MCF 10A (cell line): ENCODE measurements around the gene CD300C. TPM values are rescaled to one million over a fixed set of nuclear protein-coding genes. Genes with fewer than 3 reads are reported as not detected.

Experiments used
- BruUV-seq: library from RNA; stranded (reverse); fragments of 400-500 nt; replicated peaks from 2 replicates; lab custom pipeline; 2021; lab: Mats Ljungman, UMichigan
- CTCF ChIA-PET: fragments of 300-600 bp; sonication (Branson Sonifier 250); formaldehyde crosslinking; extraction: SDS; loops from one replicate; lab custom pipeline; 2021; ENCODE audit warnings: antibody characterized with exemption, inconsistent platforms; lab: Yijun Ruan, JAX
- POLR2A ChIA-PET: fragments of 300-600, 350-650 bp; sonication (Branson Sonifier 250); formaldehyde crosslinking; extraction: SDS; loops from one replicate; lab custom pipeline; 2020; ENCODE audit warnings: antibody characterized with exemption, inconsistent platforms; lab: Yijun Ruan, JAX
- DNase-seq: peaks from one replicate; pipeline ENCODE4 v3.0.0-alpha.2; 2018; ENCODE audit not compliant: unreplicated experiment
- H3K27ac Mint-ChIP-seq: one replicate; pipeline ENCODE4 v1.8.0; 2022; ENCODE audit warnings: mild to moderate bottlenecking, low read depth, mixed read lengths; ENCODE audit not compliant: unreplicated experiment
- H3K27me3 Mint-ChIP-seq: one replicate; pipeline ENCODE4 v1.8.0; 2022; ENCODE audit warnings: mixed read lengths; ENCODE audit not compliant: insufficient read depth, unreplicated experiment
- H3K36me3 Mint-ChIP-seq: one replicate; pipeline ENCODE4 v1.8.0; 2022; ENCODE audit warnings: mild to moderate bottlenecking, moderate library complexity, mixed read lengths; ENCODE audit not compliant: insufficient read depth, unreplicated experiment
- H3K4me1 Mint-ChIP-seq: one replicate; pipeline ENCODE4 v1.8.0; 2022; ENCODE audit warnings: mixed read lengths; ENCODE audit not compliant: insufficient read depth, unreplicated experiment
- H3K4me3 Mint-ChIP-seq: one replicate; pipeline ENCODE4 v1.8.0; 2022; ENCODE audit warnings: mild to moderate bottlenecking, moderate library complexity, mixed read lengths; ENCODE audit not compliant: unreplicated experiment
- H3K9me3 Mint-ChIP-seq: one replicate; pipeline ENCODE4 v1.8.0; 2022; ENCODE audit warnings: mixed read lengths; ENCODE audit not compliant: unreplicated experiment
- intact Hi-C: fragments of 100-400 bp; cut with micrococcal nuclease; formaldehyde crosslinking; loops from 2 replicates; pipeline ENCODE4 v1.14.1; 2022
- total RNA-seq: library from RNA; stranded (reverse); gene quantifications from 2 replicates; pipeline ENCODE4 v1.2.3, GENCODE V29; 2022
- TF ChIP-seq, protein P1 (sequence below): fragments of 200-600 bp; IDR thresholded peaks from one replicate; pipeline ENCODE4 v1.8.0; 2022; ENCODE audit warnings: antibody characterized with exemption, mild to moderate bottlenecking; ENCODE audit not compliant: unreplicated experiment

The CD300C gene
- total RNA-seq, 1 experiment from 2014 or later: not detected

- intact Hi-C loops: no loop called here
- Mint-ChIP-seq H3K4me1 (peaks cover 6% of the 10 kb centered on the region), H3K36me3 (peaks cover 4% of the 10 kb centered on the region), H3K27ac (no peak overlapping the region), H3K27me3 (peaks cover 61% of the 10 kb centered on the region), H3K4me3 (no peak overlapping the region), H3K9me3 (no peaks in the 10 kb centered on the region)
- TF ChIP-seq, protein P1, sequence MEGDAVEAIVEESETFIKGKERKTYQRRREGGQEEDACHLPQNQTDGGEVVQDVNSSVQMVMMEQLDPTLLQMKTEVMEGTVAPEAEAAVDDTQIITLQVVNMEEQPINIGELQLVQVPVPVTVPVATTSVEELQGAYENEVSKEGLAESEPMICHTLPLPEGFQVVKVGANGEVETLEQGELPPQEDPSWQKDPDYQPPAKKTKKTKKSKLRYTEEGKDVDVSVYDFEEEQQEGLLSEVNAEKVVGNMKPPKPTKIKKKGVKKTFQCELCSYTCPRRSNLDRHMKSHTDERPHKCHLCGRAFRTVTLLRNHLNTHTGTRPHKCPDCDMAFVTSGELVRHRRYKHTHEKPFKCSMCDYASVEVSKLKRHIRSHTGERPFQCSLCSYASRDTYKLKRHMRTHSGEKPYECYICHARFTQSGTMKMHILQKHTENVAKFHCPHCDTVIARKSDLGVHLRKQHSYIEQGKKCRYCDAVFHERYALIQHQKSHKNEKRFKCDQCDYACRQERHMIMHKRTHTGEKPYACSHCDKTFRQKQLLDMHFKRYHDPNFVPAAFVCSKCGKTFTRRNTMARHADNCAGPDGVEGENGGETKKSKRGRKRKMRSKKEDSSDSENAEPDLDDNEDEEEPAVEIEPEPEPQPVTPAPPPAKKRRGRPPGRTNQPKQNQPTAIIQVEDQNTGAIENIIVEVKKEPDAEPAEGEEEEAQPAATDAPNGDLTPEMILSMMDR: no peak
- no TSS peak for BruUV-seq
- ChIA-PET CTCF (interaction anchor here (0.8 to 1.5 kb wide), 2 partner anchors 73 to 97 kb away, joined by 3 to 6 read pairs; no protein-coding TSS in a partner anchor), POLR2A (interaction anchor here (0.7 to 1.1 kb wide), 2 partner anchors 71 to 99 kb away, joined by 3 read pairs; no protein-coding TSS in a partner anchor)
- no peak for DNase-seq
Observed at GRCh38 chr17:74529243-74529642, 16.7 kb downstream of the CD300C start.

DNA sequence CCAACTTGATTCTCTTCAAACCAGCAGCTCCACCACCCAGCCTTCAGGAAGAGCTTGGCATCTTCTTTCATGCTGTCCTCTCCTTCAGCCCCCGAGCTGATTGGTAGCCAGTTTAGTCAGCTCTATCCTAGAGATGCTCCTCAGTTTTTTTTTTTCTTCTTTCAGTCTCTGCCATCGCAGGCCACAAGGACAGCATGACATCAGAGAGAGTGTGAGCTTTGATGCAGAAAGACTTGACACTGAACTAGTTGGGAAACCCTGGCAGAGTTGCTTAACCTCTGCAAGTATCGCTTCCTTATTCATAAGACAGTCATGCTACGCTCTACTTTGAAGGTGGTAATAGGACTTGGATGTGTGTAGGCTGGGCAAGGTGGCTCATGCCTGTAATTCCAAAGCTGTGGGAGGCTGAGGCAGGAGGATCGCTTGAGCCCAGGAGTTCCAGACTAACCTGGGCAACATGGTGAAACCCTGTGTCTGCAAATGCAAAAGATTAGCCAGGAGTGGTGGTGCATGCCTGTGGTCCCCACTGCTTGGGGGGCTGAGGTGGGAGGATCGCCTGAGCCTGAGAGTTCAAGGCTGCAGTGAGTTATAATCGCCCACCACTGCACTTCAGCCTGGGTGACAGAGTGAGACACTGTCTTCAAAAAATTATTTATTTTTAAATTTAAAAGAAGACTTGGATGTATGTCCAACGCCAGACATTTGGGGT is 17.3 kb downstream of the CD300C start:
- intact Hi-C loops: no loop called here
- Mint-ChIP-seq H3K4me3 (no peak overlapping the region), H3K4me1 (peaks cover 6% of the 10 kb centered on the region), H3K27ac (no peak overlapping the region), H3K36me3 (peaks cover 4% of the 10 kb centered on the region), H3K9me3 (no peaks in the 10 kb centered on the region), H3K27me3 (peaks cover 67% of the 10 kb centered on the region)
- DNase-seq: peak; percentile 24
- ChIA-PET CTCF (interaction anchor here (0.8 to 1.5 kb wide), 2 partner anchors 74 to 98 kb away, joined by 3 to 6 read pairs; no protein-coding TSS in a partner anchor), POLR2A (interaction anchor here (0.7 to 1.4 kb wide), 3 partner anchors 13 to 98 kb away, joined by 3 to 4 read pairs (median 3); no protein-coding TSS in a partner anchor)
- TF ChIP-seq, protein P1: no peak
- BruUV-seq: no TSS peak

GRCh38 chr17:74527756-74528155 is 18.2 kb downstream of the CD300C start:
- ChIA-PET CTCF (no interaction called here), POLR2A (interaction anchor here (0.9 to 1.4 kb wide), 2 partner anchors 9 to 12 kb away, joined by 3 to 4 read pairs; no protein-coding TSS in a partner anchor)
- DNase-seq: no peak
- Mint-ChIP-seq H3K9me3 (no peaks in the 10 kb centered on the region), H3K4me1 (peaks cover 6% of the 10 kb centered on the region), H3K27ac (no peak overlapping the region), H3K36me3 (peaks cover 4% of the 10 kb centered on the region), H3K4me3 (no peak overlapping the region), H3K27me3 (peaks cover 76% of the 10 kb centered on the region)
- BruUV-seq: no TSS peak
- TF ChIP-seq, protein P1: no peak
- intact Hi-C loops: no loop called here

GRCh38 chr17:74527081-74527480 is 18.8 kb downstream of the CD300C start:
- TF ChIP-seq, protein P1: no peak
- no TSS peak for BruUV-seq

More at GRCh38 chr17:74527081-74527480, 18.8 kb downstream of the CD300C start:
- intact Hi-C loops: no loop called here
- Mint-ChIP-seq H3K27ac (no peak overlapping the region), H3K9me3 (no peaks in the 10 kb centered on the region), H3K27me3 (peaks cover 82% of the 10 kb centered on the region), H3K4me3 (no peak overlapping the region), H3K4me1 (peaks cover 1% of the 10 kb centered on the region), H3K36me3 (peaks cover 4% of the 10 kb centered on the region)
- POLR2A ChIA-PET: interaction anchor here (0.9 to 1.4 kb wide), 2 partner anchors 9 to 11 kb away, joined by 3 to 4 read pairs; no protein-coding TSS in a partner anchor
- no peak for DNase-seq
- CTCF ChIA-PET: interaction anchor here (0.7 kb wide), 1 partner anchor 74 kb away, joined by 3 read pairs; no protein-coding TSS in a partner anchor
